Measurements from ENCODE around the gene SMIM32.

Gene SMIM32

DNA sequence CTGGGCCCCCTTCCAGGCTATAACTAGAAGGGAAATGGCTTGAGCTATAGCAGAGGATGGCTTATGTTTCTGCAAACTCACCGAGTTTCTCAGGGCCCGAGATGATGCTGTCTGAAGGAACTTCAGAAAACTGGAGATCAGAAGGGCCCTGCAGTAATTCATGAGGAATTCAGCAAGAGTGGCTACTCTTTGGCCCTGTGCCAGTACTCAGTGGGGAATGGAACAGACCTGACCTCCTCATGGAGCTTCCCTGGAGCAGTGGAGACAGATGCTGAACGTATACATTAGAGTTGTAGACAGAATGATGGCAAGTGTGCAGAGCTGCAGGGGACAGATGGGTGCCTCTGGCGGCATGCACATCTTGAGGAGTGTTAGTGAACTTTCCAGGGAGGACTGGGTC lies 17.3 kb upstream of the SMIM32 start:
- no peak overlapping the region for H3K27ac ChIP-seq
- no peaks in the 10 kb centered on the region for H3K27me3 ChIP-seq
- no peaks in the 10 kb centered on the region for H3K36me3 ChIP-seq

GRCh38 chr5:136209346-136209910 lies 16.5 kb upstream of the SMIM32 start:
- no peak for TF ChIP-seq Cebpa-rat (IDR thresholded peaks at IDR 0.05)
- no peaks in the 10 kb centered on the region for H3K27me3 ChIP-seq
- no peak overlapping the region for H3K4me3 ChIP-seq

More for the DNA sequence above, 17.3 kb upstream of the SMIM32 start:
- Histone ChIP-seq H3K4me3 (no peak overlapping the region), H4K20me1 (no peaks in the 10 kb centered on the region; a peak in 2 of 22 replicates), H3K9ac (no peak overlapping the region), H3K4me2 (no peak overlapping the region), H3K9me3 (replicated peaks in 1 of 11) (peaks cover 4 to 11% (median 7%) of the 10 kb centered on the region in 11 experiments; a peak in 15 of 22 replicates), H3K4me1 (peaks cover 14 to 26% (median 18%) of the 10 kb centered on the region in 10 experiments)
- no peak for TF ChIP-seq Cebpa-rat (IDR thresholded peaks at IDR 0.05)

GRCh38 chr5:136208916-136209315 lies 16.0 kb upstream of the SMIM32 start:
- H3K4me2 ChIP-seq: peak overlapping the region in 6 of 11 experiments; percentile 7 to 66 (median 43); a peak in 10 of 22 replicates
- H3K9me3 ChIP-seq (replicated peaks in 1 of 11): peaks cover 8 to 18% (median 13%) of the 10 kb centered on the region in 11 experiments; a peak in 16 of 22 replicates
- no peak for TF ChIP-seq Cebpa-rat (IDR thresholded peaks at IDR 0.05)
- 0 out of 22 replicates have a peak overlapping the region, but pooled peaks of 1 of the 11 experiments have one; percentile 6 for H3K9ac ChIP-seq
- H3K27ac ChIP-seq: no peak overlapping the region
- no peaks in the 10 kb centered on the region for H3K36me3 ChIP-seq
- H3K27me3 ChIP-seq: no peaks in the 10 kb centered on the region
- no peaks in the 10 kb centered on the region; a peak in 2 of 22 replicates for H4K20me1 ChIP-seq
- H3K4me3 ChIP-seq: no peak overlapping the region
- peaks cover 14 to 26% (median 18%) of the 10 kb centered on the region in 10 experiments for H3K4me1 ChIP-seq

More at GRCh38 chr5:136209346-136209910, 16.5 kb upstream of the SMIM32 start:
- no peaks in the 10 kb centered on the region for H3K36me3 ChIP-seq
- H4K20me1 ChIP-seq: no peaks in the 10 kb centered on the region; a peak in 2 of 22 replicates
- H3K4me2 ChIP-seq: peak overlapping the region in 4 of 11 experiments; percentile 7 to 66 (median 56); a peak in 7 of 22 replicates
- H3K27ac ChIP-seq: no peak overlapping the region
- H3K4me1 ChIP-seq: peaks cover 14 to 26% (median 18%) of the 10 kb centered on the region in 10 experiments
- H3K9me3 ChIP-seq (replicated peaks in 1 of 11): peaks cover 8 to 18% (median 13%) of the 10 kb centered on the region in 11 experiments; a peak in 16 of 22 replicates
- no peak overlapping the region for H3K9ac ChIP-seq

- Histone ChIP-seq H3K9ac (no peak overlapping the region), H3K4me2 (no peak overlapping the region), H3K27me3 (no peaks in the 10 kb centered on the region), H3K27ac (no peak overlapping the region), H4K20me1 (no peaks in the 10 kb centered on the region; a peak in 2 of 22 replicates), H3K9me3 (replicated peaks in 1 of 11) (peaks cover 8 to 18% (median 13%) of the 10 kb centered on the region in 11 experiments; a peak in 16 of 22 replicates), H3K4me3 (no peak overlapping the region), H3K36me3 (no peaks in the 10 kb centered on the region), H3K4me1 (peaks cover 14 to 26% (median 18%) of the 10 kb centered on the region in 10 experiments)
- no peak for TF ChIP-seq Cebpa-rat (IDR thresholded peaks at IDR 0.05)
Measured at GRCh38 chr5:136207631-136208030, 14.7 kb upstream of the SMIM32 start.

DNA sequence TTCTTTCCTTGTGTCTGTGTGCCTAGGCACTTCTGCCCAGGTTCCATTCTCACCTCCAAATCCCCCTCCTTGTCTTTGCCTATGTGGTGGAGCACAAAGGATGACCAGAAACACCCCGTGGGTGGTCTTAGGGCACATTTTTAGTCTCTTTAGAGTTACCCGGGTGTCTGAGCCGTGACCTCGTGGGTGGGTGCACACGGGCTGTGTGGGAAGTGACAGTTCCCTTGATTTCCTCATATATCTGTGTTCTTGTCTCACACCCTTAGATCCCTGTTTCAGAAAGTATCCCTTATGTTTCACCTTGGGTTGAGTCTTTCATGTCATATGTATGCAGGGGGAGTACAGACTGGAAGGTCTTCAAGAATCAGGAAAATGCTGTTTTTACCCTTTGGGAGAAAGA lies 13.4 kb upstream of the SMIM32 start:
- H3K4me3 ChIP-seq: no peak overlapping the region
- no peaks in the 10 kb centered on the region for H3K36me3 ChIP-seq

DNA sequence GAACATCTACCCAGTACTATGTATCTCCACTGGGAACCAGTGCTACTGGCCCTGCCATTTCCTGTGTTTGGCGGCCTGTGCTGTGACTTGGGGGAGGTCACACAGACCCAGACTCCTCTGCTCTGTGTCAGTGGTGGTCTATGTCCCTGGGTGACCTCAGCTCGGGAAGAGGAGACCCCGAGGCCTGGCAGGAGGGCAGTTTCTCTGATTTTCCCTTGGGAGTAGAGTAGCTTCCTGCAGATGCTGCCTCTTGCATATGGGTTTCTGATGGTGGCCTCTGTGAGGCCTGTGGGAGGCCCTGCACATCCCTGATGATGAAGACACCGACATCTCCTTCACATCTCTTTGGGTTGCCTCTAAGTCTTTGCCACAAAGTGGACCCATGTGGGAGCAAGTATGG lies 13.0 kb upstream of the SMIM32 start:
- Histone ChIP-seq H3K4me3 (no peak overlapping the region), H3K4me2 (peak overlapping the region in 10 of 11 experiments; percentile 10 to 79 (median 54); a peak in 18 of 22 replicates), H3K4me1 (peaks cover 14 to 26% (median 18%) of the 10 kb centered on the region in 10 experiments), H4K20me1 (no peaks in the 10 kb centered on the region), H3K36me3 (no peaks in the 10 kb centered on the region), H3K9me3 (replicated peaks in 1 of 11) (peaks cover 8 to 18% (median 13%) of the 10 kb centered on the region in 11 experiments; a peak in 16 of 22 replicates), H3K9ac (no peak overlapping the region), H3K27ac (peak overlapping the region in 2 of 11 experiments; percentile 14 to 21; a peak in 1 of 22 replicates), H3K27me3 (no peaks in the 10 kb centered on the region)
- TF ChIP-seq Cebpa-rat (IDR thresholded peaks at IDR 0.05): no peak

More for the DNA sequence above, 13.4 kb upstream of the SMIM32 start:
- Histone ChIP-seq H3K4me1 (peaks cover 14 to 26% (median 18%) of the 10 kb centered on the region in 10 experiments), H3K4me2 (peak overlapping the region in 10 of 11 experiments; percentile 10 to 79 (median 54); a peak in 18 of 22 replicates), H4K20me1 (no peaks in the 10 kb centered on the region; a peak in 2 of 22 replicates), H3K27me3 (no peaks in the 10 kb centered on the region), H3K9me3 (replicated peaks in 1 of 11) (peaks cover 8 to 18% (median 13%) of the 10 kb centered on the region in 11 experiments; a peak in 16 of 22 replicates), H3K27ac (peak overlapping the region in 2 of 11 experiments; percentile 14 to 21; a peak in 1 of 22 replicates), H3K9ac (no peak overlapping the region)
- no peak for TF ChIP-seq Cebpa-rat (IDR thresholded peaks at IDR 0.05)

DNA sequence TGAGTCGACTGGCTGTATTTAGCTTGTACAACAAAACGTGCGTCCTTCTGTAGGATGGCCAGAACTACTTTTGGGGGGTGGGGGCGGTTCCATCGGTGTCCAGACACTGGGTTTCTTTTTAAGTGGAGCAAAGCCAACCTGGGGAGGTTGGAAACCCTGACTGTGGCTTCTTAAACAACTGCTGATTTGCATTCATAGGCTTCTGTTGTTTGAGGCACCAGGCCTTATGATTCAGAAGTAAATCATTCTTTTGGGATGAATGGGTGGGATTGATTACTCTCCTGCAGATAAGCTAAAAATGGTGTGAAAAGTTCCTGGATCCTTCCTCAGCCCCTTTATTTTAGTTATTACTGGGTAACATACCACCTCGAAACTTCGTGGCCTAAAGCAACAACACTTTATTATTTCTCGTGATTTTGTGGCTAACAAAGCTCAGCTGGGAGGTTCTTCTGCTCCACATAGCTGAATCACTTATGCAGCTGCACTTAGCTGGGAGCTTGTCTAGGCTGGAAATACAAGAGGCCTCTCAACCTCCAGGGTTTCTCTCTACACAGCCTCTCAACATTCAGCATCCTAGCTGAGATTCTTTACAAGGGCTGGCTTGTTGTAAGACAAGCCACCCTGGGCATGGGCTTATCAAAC lies 12.2 kb upstream of the SMIM32 start:
- Histone ChIP-seq H3K9me3 (replicated peaks in 1 of 11) (peaks cover 8 to 18% (median 13%) of the 10 kb centered on the region in 11 experiments; a peak in 16 of 22 replicates), H3K4me3 (no peak overlapping the region)

DNA sequence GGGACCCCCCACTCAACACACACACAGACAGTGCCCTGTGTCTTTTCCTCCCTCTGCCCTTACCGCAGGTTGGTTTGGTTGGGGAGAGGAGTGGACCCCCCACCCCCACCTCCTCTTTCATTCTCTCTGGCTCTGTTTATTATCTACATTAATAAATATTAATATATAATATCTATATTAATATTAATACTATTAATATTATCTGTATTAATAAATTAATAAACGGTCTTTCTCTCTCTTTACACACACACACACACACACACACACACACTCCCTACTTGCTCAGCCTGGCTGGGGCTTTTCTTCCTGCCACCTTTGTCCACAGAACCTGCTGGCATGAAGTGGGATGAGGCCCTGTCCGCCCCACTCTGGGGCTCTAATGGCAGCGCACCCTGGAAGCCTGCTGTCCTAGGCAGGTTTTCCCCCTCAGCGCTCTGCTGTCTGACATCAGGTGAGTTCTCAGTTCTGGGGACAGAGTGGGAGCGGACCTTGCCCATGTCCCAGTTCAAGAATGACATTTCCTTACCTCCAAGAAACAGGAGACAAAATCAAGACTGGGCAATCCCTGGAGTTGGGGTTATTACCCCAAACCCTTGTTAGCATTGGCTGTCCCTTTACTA lies 10.5 kb upstream of the SMIM32 start:
- no peaks in the 10 kb centered on the region for H4K20me1 ChIP-seq
- H3K4me2 ChIP-seq: no peak overlapping the region
- H3K4me1 ChIP-seq: peaks cover 2 to 17% (median 13%) of the 10 kb centered on the region in 10 experiments
- H3K4me3 ChIP-seq: no peak overlapping the region
- H3K9ac ChIP-seq: no peak overlapping the region
- no peak for TF ChIP-seq Cebpa-rat (IDR thresholded peaks at IDR 0.05)
- H3K36me3 ChIP-seq: no peaks in the 10 kb centered on the region
- no peak overlapping the region for H3K27ac ChIP-seq
- peaks cover 8 to 18% (median 13%) of the 10 kb centered on the region in 11 experiments; a peak in 16 of 22 replicates for H3K9me3 ChIP-seq (replicated peaks in 1 of 11)
- no peaks in the 10 kb centered on the region for H3K27me3 ChIP-seq

More for the DNA sequence above, 12.2 kb upstream of the SMIM32 start:
- Histone ChIP-seq H4K20me1 (no peaks in the 10 kb centered on the region), H3K9ac (no peak overlapping the region), H3K4me1 (peaks cover 14 to 26% (median 18%) of the 10 kb centered on the region in 10 experiments), H3K27ac (0 out of 22 replicates have a peak overlapping the region, but pooled peaks of 1 of the 11 experiments have one; percentile 21), H3K27me3 (no peaks in the 10 kb centered on the region), H3K36me3 (no peaks in the 10 kb centered on the region), H3K4me2 (peak overlapping the region in 6 of 11 experiments; percentile 54 to 79 (median 58); a peak in 5 of 22 replicates)
- no peak for TF ChIP-seq Cebpa-rat (IDR thresholded peaks at IDR 0.05)
